Suprapubic skin (tissue), 4 donors: Measurements from ENCODE around the gene STIM1. TPM values are rescaled to one million over a fixed set of nuclear protein-coding genes. Genes with fewer than 3 reads are reported as not detected.
"Not testable (repeated sequence)": the region's sequence is repeated elsewhere in the genome, so short reads cannot be mapped to it uniquely, and the experiment has no call there.

Source experiments
- DNase-seq, 2 donors: peaks; one replicate each; pipeline ENCODE4 v3.0.0-alpha.2; 2019; ENCODE audit warnings: low spot score in 2 of 2
- H3K27ac ChIP-seq: fragments of 200-600 bp; sonication (generic); one replicate; pipeline ENCODE4 v1.5.1; 2019
- H3K27me3 ChIP-seq: fragments of 200-600 bp; sonication (generic); one replicate; pipeline ENCODE4 v1.5.1; 2019
- H3K36me3 ChIP-seq: fragments of 200-600 bp; sonication (generic); one replicate; pipeline ENCODE4 v1.5.1; 2019
- H3K4me1 ChIP-seq: fragments of 200-600 bp; sonication (generic); one replicate; pipeline ENCODE4 v1.5.1; 2019
- H3K4me3 ChIP-seq: fragments of 200-600 bp; sonication (generic); one replicate; pipeline ENCODE4 v1.5.1; 2019; ENCODE audit warnings: mild to moderate bottlenecking
- H3K9me3 ChIP-seq: fragments of 200-600 bp; sonication (generic); one replicate; pipeline ENCODE4 v1.5.1; 2019
- EP300 ChIP-seq: sonication (generic); formaldehyde crosslinking; IDR thresholded peaks from one replicate; pipeline ENCODE4 v1.6.1; 2017; ENCODE audit warnings: antibody characterized with exemption
- POLR2A ChIP-seq, 2 donors: fragments of 450-650 bp; IDR thresholded peaks; one replicate each; pipeline ENCODE4 v1.6.1; 2017; ENCODE audit warnings: antibody characterized with exemption in 2 of 2, mild to moderate bottlenecking in 2 of 2, moderate library complexity in 2 of 2
- POLR2AphosphoS5 ChIP-seq, 3 donors: sonication (generic); formaldehyde crosslinking; IDR thresholded peaks; one replicate each; pipeline ENCODE4 v1.6.1; 2017; ENCODE audit warnings: antibody characterized with exemption in 3 of 3
- WGBS: methylation state at CpG from one replicate; pipeline ENCODE4 v1.1.5; 2018; 5-methylcytosine and 5-hydroxymethylcytosine counted together
- total RNA-seq, 4 donors: library from RNA; depleted of rRNA; stranded (reverse); fragments of >200 nt; gene quantifications; one replicate each; pipeline ENCODE4 v1.1.0, GENCODE V29; 2016
- TF ChIP-seq, protein P1 (sequence below), 2 donors: fragments of 200-600 bp in 1 of 2; fragments of 450-650 bp in 1 of 2; sonication (generic) in 1 of 2; IDR thresholded peaks; one replicate each; pipeline ENCODE4 v1.5.1; 2016 to 2019; ENCODE audit warnings: antibody characterized with exemption in 2 of 2, mild to moderate bottlenecking in 1 of 2, moderate library complexity in 1 of 2

Gene STIM1
- total RNA-seq, 4 donors from 2014 or later = 58.4 to 70.2 (median 60.9) TPM

GRCh38 chr11:4008116-4008515 lies 152.7 kb downstream of the STIM1 start:
- H3K27ac ChIP-seq = no peak overlapping the region
- no peaks in the 10 kb centered on the region for H3K4me1 ChIP-seq
- no peak for DNase-seq
- TF ChIP-seq EP300 = no peak
- TF ChIP-seq, protein P1, sequence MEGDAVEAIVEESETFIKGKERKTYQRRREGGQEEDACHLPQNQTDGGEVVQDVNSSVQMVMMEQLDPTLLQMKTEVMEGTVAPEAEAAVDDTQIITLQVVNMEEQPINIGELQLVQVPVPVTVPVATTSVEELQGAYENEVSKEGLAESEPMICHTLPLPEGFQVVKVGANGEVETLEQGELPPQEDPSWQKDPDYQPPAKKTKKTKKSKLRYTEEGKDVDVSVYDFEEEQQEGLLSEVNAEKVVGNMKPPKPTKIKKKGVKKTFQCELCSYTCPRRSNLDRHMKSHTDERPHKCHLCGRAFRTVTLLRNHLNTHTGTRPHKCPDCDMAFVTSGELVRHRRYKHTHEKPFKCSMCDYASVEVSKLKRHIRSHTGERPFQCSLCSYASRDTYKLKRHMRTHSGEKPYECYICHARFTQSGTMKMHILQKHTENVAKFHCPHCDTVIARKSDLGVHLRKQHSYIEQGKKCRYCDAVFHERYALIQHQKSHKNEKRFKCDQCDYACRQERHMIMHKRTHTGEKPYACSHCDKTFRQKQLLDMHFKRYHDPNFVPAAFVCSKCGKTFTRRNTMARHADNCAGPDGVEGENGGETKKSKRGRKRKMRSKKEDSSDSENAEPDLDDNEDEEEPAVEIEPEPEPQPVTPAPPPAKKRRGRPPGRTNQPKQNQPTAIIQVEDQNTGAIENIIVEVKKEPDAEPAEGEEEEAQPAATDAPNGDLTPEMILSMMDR (IDR thresholded peaks at IDR 0.05) = no peak
- no peak for TF ChIP-seq POLR2AphosphoS5 (IDR thresholded peaks at IDR 0.05)
- TF ChIP-seq POLR2A (IDR thresholded peaks at IDR 0.05) = no peak
- H3K27me3 ChIP-seq = no peaks in the 10 kb centered on the region
- no peaks in the 10 kb centered on the region for H3K9me3 ChIP-seq
- no peak overlapping the region for H3K4me3 ChIP-seq
- H3K36me3 ChIP-seq = no peaks in the 10 kb centered on the region

DNA sequence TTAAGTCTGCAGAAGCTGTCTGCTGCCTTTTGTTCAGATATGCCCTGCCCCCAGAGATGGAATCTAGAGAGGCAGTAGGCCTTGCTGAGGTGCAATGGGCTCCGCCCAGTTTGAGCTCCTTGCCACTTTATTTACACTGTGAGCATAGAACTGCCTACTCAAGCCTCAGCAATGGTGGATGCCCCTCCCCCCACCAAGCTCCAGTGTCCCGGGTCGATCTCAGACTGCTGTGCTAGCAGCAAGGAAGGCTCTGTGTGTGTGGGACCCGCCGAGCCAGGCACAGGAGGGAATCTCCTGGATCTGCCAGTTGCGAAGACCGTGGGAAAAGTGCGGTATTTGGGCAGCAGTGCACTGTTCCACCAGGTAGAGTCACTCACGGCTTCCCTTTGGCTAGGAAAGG lies 161.1 kb downstream of the STIM1 start:
- H3K36me3 ChIP-seq, H3K9me3 ChIP-seq, H3K27me3 ChIP-seq, DNase-seq, H3K4me3 ChIP-seq, H3K27ac ChIP-seq, H3K4me1 ChIP-seq: not testable (repeated sequence)
- 94% methylated on average over 5 of the region's 9 CpGs for WGBS

- H3K4me3 ChIP-seq = no peak overlapping the region
- DNase-seq = no peak
- WGBS = 85% methylated on average over 3 of the region's 3 CpGs
- no peaks in the 10 kb centered on the region for H3K27me3 ChIP-seq
- no peak overlapping the region for H3K27ac ChIP-seq
- TF ChIP-seq, protein P1 (IDR thresholded peaks at IDR 0.05) = no peak
- TF ChIP-seq EP300 = no peak
- peaks cover 5% of the 10 kb centered on the region for H3K4me1 ChIP-seq
- no peaks in the 10 kb centered on the region for H3K36me3 ChIP-seq
- H3K9me3 ChIP-seq = no peaks in the 10 kb centered on the region
Measured at GRCh38 chr11:4017129-4017528, 161.7 kb downstream of the STIM1 start.

GRCh38 chr11:4018641-4019040 lies 163.2 kb downstream of the STIM1 start:
- peaks cover 5% of the 10 kb centered on the region for H3K4me1 ChIP-seq
- no peak overlapping the region for H3K4me3 ChIP-seq
- H3K27me3 ChIP-seq = no peaks in the 10 kb centered on the region
- TF ChIP-seq EP300 (no peak), POLR2AphosphoS5 (IDR thresholded peaks at IDR 0.05) (no peak), POLR2A (IDR thresholded peaks at IDR 0.05) (no peak)
- TF ChIP-seq, protein P1 (IDR thresholded peaks at IDR 0.05) = no peak
- DNase-seq = no peak
- H3K9me3 ChIP-seq = no peaks in the 10 kb centered on the region
- 62% methylated on average over 2 of the region's 2 CpGs for WGBS
- no peak overlapping the region for H3K27ac ChIP-seq
- H3K36me3 ChIP-seq = no peaks in the 10 kb centered on the region

DNA sequence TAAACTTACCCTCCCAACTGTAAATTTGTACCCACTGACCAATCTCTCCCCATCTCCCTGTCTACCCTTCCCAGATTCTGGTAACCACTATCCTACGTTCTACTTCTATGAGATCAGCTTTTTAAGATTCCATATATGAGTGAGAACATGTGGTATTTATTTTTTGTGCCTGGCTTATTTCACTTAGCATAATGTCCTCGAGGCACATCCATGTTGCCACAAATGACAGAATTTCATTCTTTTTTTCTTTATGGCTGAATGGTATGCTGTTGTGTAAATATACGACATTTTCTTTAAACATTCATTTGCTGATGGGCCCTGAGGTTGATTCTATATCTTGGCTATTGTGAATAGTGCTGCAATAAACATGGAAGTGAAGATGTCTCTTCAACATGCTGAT lies 164.4 kb downstream of the STIM1 start:
- Histone ChIP-seq H3K27ac (no peak overlapping the region), H3K9me3 (no peaks in the 10 kb centered on the region), H3K27me3 (no peaks in the 10 kb centered on the region), H3K36me3 (no peaks in the 10 kb centered on the region), H3K4me1 (peaks cover 10% of the 10 kb centered on the region), H3K4me3 (no peak overlapping the region)
- WGBS = 35% methylated on average over 3 of the region's 3 CpGs
- no peak for TF ChIP-seq EP300
- no peak for TF ChIP-seq POLR2A (IDR thresholded peaks at IDR 0.05)
- TF ChIP-seq POLR2AphosphoS5 (IDR thresholded peaks at IDR 0.05) = no peak
- TF ChIP-seq, protein P1 (IDR thresholded peaks at IDR 0.05) = no peak
- DNase-seq = no peak

- Histone ChIP-seq H3K4me1 (peaks cover 30% of the 10 kb centered on the region), H3K27me3 (no peaks in the 10 kb centered on the region), H3K4me3 (no peak overlapping the region), H3K9me3 (no peaks in the 10 kb centered on the region), H3K36me3 (no peaks in the 10 kb centered on the region), H3K27ac (no peak overlapping the region)
- WGBS = 82% methylated on average over 5 of the region's 5 CpGs
- DNase-seq = no peak
- TF ChIP-seq, protein P1 (IDR thresholded peaks at IDR 0.05) = no peak
- TF ChIP-seq POLR2AphosphoS5 (IDR thresholded peaks at IDR 0.05) (no peak), POLR2A (IDR thresholded peaks at IDR 0.05) (no peak), EP300 (no peak)
Measured at GRCh38 chr11:4022669-4023068, 167.2 kb downstream of the STIM1 start.
